HEK293 (cell line): ENCODE results near the gene CADPS2.

Experiments used
- CTCF ChIA-PET: fragments of 350-600 bp; formaldehyde crosslinking; extraction: SDS; loops from one replicate; lab custom pipeline; 2021; ENCODE audit warnings: antibody characterized with exemption; lab: Yijun Ruan, JAX
- POLR2A ChIA-PET: fragments of 300-600 bp; formaldehyde crosslinking; extraction: SDS; loops from one replicate; lab custom pipeline; 2020; ENCODE audit warnings: antibody characterized with exemption, inconsistent platforms; lab: Yijun Ruan, JAX
- H3K27ac ChIP-seq: fragments of 200-500 bp; sonication (Bioruptor generic); 2 replicates; pipeline ENCODE4 v1.5.1; 2014; ENCODE audit warnings: low read depth, low read length, control low read depth, inconsistent platforms; ENCODE audit errors: extremely low read depth
- H3K36me3 ChIP-seq, 2 experiments: fragments of 200-500 bp in 1 of 2; sonication (Bioruptor generic) in 1 of 2; 1 replicate in 1 of 2; 2 replicates in 1 of 2; pipeline ENCODE4 v1.5.1; 2014 to 2017; ENCODE audit warnings: inconsistent platforms in 2 of 2, low read length in 2 of 2; ENCODE audit not compliant: control insufficient read depth in 2 of 2, insufficient read depth in 1 of 2
- H3K4me1 ChIP-seq: fragments of 200-500 bp; sonication (Bioruptor generic); 2 replicates; pipeline ENCODE4 v1.5.1; 2014; ENCODE audit warnings: mild to moderate bottlenecking, low read length, inconsistent platforms; ENCODE audit not compliant: control insufficient read depth, insufficient read depth
- H3K4me3 ChIP-seq: 2 replicates; pipeline ENCODE4 v1.5.1; 2011; ENCODE audit warnings: low read depth, mild to moderate bottlenecking, control low read depth, low read length, moderate library complexity
- H3K9me3 ChIP-seq: fragments of 200-500 bp; sonication (Bioruptor generic); 2 replicates; pipeline ENCODE4 v1.5.1; 2014; ENCODE audit warnings: low read depth, low read length, inconsistent platforms; ENCODE audit not compliant: control insufficient read depth, insufficient read depth
- KLF1 ChIP-seq: fragments of 450-650 bp; formaldehyde crosslinking; IDR thresholded peaks from 2 replicates; pipeline ENCODE4 v1.5.1; 2016; ENCODE audit warnings: missing biosample characterization, missing genetic modification characterization
- RBAK ChIP-seq: fragments of 450-650 bp; formaldehyde crosslinking; IDR thresholded peaks from 2 replicates; pipeline ENCODE4 v1.5.1; 2016; ENCODE audit warnings: missing biosample characterization, missing genetic modification characterization
- REPIN1 ChIP-seq: fragments of 450-650 bp; formaldehyde crosslinking; IDR thresholded peaks from 2 replicates; pipeline ENCODE4 v1.5.1; 2017; ENCODE audit warnings: missing biosample characterization, missing genetic modification characterization, low read depth
- SCRT2 ChIP-seq: fragments of 450-650 bp; formaldehyde crosslinking; IDR thresholded peaks from 2 replicates; pipeline ENCODE4 v1.5.1; 2016; ENCODE audit warnings: missing biosample characterization, missing genetic modification characterization
- SP7 ChIP-seq: fragments of 450-650 bp; formaldehyde crosslinking; IDR thresholded peaks from 2 replicates; pipeline ENCODE4 v1.5.1; 2016; ENCODE audit warnings: missing biosample characterization, missing genetic modification characterization
- ZIC2 ChIP-seq: fragments of 450-650 bp; formaldehyde crosslinking; IDR thresholded peaks from 2 replicates; pipeline ENCODE4 v1.5.1; 2016; ENCODE audit warnings: missing biosample characterization, missing genetic modification characterization
- ZNF146 ChIP-seq: fragments of 450-650 bp; formaldehyde crosslinking; IDR thresholded peaks from 2 replicates; pipeline ENCODE4 v1.5.1; 2016; ENCODE audit warnings: missing biosample characterization, missing genetic modification characterization
- ZNF239 ChIP-seq: fragments of 450-650 bp; formaldehyde crosslinking; IDR thresholded peaks from 2 replicates; pipeline ENCODE4 v1.5.1; 2016; ENCODE audit warnings: missing biosample characterization, missing genetic modification characterization
- ZNF473 ChIP-seq: fragments of 450-650 bp; formaldehyde crosslinking; IDR thresholded peaks from 2 replicates; pipeline ENCODE4 v1.5.1; 2017; ENCODE audit warnings: missing biosample characterization, missing genetic modification characterization
- ZNF530 ChIP-seq: fragments of 450-650 bp; formaldehyde crosslinking; IDR thresholded peaks from 2 replicates; pipeline ENCODE4 v1.5.1; 2016; ENCODE audit warnings: low read depth, missing biosample characterization, missing genetic modification characterization
- ZNF560 ChIP-seq: fragments of 450-650 bp; formaldehyde crosslinking; IDR thresholded peaks from 2 replicates; pipeline ENCODE4 v1.5.1; 2017; ENCODE audit warnings: missing biosample characterization, missing genetic modification characterization, borderline replicate concordance
- ZNF670 ChIP-seq: fragments of 450-650 bp; formaldehyde crosslinking; IDR thresholded peaks from 2 replicates; pipeline ENCODE4 v1.5.1; 2016; ENCODE audit warnings: missing biosample characterization, missing genetic modification characterization, low read depth
- ZNF707 ChIP-seq: fragments of 450-650 bp; formaldehyde crosslinking; IDR thresholded peaks from 2 replicates; pipeline ENCODE4 v1.5.1; 2016; ENCODE audit warnings: missing biosample characterization, missing genetic modification characterization
- TF ChIP-seq, protein P1 (sequence below): fragments of 450-650 bp; IDR thresholded peaks from 2 replicates; pipeline ENCODE4 v1.5.1; 2018; ENCODE audit warnings: missing biosample characterization, mild to moderate bottlenecking, missing genetic modification characterization
- TF ChIP-seq, protein P2 (sequence below): fragments of 450-650 bp; formaldehyde crosslinking; IDR thresholded peaks from 2 replicates; pipeline ENCODE4 v1.5.1; 2016; ENCODE audit warnings: missing biosample characterization, missing genetic modification characterization
- TF ChIP-seq, protein P3 (sequence below): fragments of 450-650 bp; formaldehyde crosslinking; IDR thresholded peaks from 2 replicates; pipeline ENCODE4 v1.5.1; 2017; ENCODE audit warnings: missing biosample characterization, missing genetic modification characterization
- TF ChIP-seq, protein P4 (sequence below): fragments of 450-650 bp; formaldehyde crosslinking; IDR thresholded peaks from 2 replicates; pipeline ENCODE4 v1.5.1; 2016; ENCODE audit warnings: missing biosample characterization, missing genetic modification characterization
- TF ChIP-seq, protein P5 (sequence below): fragments of 450-650 bp; formaldehyde crosslinking; conservative IDR thresholded peaks from 2 replicates; pipeline ENCODE4 v1.5.1; 2016; ENCODE audit warnings: low read depth, missing biosample characterization, missing genetic modification characterization

CADPS2 gene

DNA sequence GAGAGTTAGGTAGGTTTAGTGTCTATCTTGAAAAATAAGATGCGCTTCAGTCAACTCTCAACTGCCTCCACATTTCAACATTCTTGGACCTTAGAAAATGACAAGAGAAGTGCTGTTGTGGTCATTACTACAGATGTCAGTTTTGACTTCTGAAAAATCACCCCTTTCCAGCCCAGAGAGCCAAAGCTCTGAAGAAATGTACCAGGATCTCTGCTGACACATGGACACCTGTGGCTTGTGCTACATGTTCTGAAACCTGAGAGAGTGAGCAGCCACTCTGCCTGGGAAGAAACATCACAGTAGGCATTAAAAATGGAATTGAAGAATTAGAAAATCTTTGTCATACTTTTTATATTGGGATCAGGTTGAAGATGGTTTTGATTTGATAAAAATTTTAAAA lies 545.8 kb downstream of the CADPS2 start:
- no peak overlapping the region for H3K27ac ChIP-seq
- H3K36me3 ChIP-seq: no peaks in the 10 kb centered on the region
- POLR2A ChIA-PET: no interaction called here
- H3K4me3 ChIP-seq: no peak overlapping the region
- H3K4me1 ChIP-seq: no peaks in the 10 kb centered on the region
- no peaks in the 10 kb centered on the region for H3K9me3 ChIP-seq
- CTCF ChIA-PET: interaction anchor here (1.1 kb wide), 1 partner anchor 10 kb away, joined by 3 read pairs; no protein-coding TSS in a partner anchor
- TF ChIP-seq, protein P1, sequence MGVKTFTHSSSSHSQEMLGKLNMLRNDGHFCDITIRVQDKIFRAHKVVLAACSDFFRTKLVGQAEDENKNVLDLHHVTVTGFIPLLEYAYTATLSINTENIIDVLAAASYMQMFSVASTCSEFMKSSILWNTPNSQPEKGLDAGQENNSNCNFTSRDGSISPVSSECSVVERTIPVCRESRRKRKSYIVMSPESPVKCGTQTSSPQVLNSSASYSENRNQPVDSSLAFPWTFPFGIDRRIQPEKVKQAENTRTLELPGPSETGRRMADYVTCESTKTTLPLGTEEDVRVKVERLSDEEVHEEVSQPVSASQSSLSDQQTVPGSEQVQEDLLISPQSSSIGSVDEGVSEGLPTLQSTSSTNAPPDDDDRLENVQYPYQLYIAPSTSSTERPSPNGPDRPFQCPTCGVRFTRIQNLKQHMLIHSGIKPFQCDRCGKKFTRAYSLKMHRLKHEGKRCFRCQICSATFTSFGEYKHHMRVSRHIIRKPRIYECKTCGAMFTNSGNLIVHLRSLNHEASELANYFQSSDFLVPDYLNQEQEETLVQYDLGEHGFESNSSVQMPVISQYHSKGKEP (tag by site-specific recombination): no peak
- TF ChIP-seq SCRT2 (tag by site-specific recombination): peak; percentile 70

DNA sequence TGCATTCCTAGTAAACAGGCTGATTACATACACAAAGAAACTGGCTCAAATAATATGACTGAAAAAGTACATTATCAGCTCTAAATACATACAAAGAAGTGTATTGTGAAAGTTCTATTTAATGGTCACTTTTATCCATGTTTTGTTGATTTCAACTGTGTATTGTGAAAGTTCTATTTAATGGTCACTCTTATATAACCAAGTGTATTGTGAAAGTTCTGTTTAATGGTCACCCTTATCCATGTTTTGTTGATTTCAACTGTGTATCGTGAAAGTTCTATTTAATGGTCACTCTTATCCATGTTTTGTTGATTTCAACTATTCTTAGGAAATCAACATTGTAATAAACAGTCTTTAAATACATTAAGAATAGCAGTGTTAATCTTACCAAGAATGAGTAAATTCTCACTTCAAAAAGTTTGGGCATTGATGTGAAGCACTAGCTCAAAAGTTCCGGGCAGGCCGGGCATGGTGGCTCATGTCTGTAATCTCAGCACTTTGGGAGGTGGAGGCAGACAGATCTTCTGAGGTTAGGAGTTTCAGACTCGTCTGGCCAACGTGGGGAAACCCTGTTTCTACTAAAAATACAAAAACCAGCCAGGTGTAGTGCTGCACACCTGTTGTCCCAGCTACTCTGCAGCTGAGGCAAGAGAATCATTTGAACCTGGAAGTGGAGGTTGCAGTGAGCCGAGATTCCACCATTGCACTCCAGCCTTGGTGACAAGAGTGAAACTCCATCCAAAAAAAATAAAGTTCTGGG lies 546.9 kb downstream of the CADPS2 start:
- Histone ChIP-seq H3K9me3 (no peaks in the 10 kb centered on the region), H3K27ac (no peak overlapping the region), H3K4me3 (no peak overlapping the region), H3K36me3 (no peaks in the 10 kb centered on the region), H3K4me1 (no peaks in the 10 kb centered on the region)
- POLR2A ChIA-PET: no interaction called here
- TF ChIP-seq REPIN1 (tag by site-specific recombination) (no peak), ZNF473 (tag by site-specific recombination) (no peak), ZNF560 (tag by site-specific recombination) (no peak), ZNF707 (tag by site-specific recombination) (no peak), SP7 (tag by site-specific recombination) (no peak), KLF1 (tag by site-specific recombination) (no peak), ZNF530 (tag by site-specific recombination) (no peak), ZNF146 (no peak), ZIC2 (tag by site-specific recombination) (no peak)
- TF ChIP-seq, protein P2, sequence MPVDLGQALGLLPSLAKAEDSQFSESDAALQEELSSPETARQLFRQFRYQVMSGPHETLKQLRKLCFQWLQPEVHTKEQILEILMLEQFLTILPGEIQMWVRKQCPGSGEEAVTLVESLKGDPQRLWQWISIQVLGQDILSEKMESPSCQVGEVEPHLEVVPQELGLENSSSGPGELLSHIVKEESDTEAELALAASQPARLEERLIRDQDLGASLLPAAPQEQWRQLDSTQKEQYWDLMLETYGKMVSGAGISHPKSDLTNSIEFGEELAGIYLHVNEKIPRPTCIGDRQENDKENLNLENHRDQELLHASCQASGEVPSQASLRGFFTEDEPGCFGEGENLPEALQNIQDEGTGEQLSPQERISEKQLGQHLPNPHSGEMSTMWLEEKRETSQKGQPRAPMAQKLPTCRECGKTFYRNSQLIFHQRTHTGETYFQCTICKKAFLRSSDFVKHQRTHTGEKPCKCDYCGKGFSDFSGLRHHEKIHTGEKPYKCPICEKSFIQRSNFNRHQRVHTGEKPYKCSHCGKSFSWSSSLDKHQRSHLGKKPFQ: no peak
- CTCF ChIA-PET: no interaction called here

DNA sequence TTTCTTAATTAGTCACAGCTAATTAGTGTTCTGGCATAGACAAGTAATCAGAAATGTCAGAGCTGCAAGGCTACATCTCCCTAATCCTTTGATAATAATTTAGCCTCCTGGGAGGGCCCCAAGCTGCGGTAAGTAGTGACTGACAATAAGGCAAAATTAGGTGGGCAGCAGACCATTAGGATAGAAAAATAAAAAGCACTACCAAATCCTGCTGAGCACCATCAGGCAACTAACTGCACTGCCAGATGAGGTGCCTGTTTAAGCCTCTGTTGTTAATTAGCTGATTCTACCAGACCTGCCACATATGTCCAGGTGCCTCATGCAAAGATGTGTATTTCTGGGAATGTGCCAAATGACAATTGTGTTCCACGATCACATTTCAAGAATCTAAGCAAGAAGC lies 549.2 kb downstream of the CADPS2 start:
- POLR2A ChIA-PET: no interaction called here
- CTCF ChIA-PET: no interaction called here
- H3K9me3 ChIP-seq: no peaks in the 10 kb centered on the region
- no peak overlapping the region for H3K27ac ChIP-seq
- no peaks in the 10 kb centered on the region for H3K4me1 ChIP-seq
- no peaks in the 10 kb centered on the region for H3K36me3 ChIP-seq
- no peak overlapping the region for H3K4me3 ChIP-seq
- TF ChIP-seq, protein P2: no peak
- TF ChIP-seq ZNF239 (tag by site-specific recombination): no peak
- TF ChIP-seq, protein P3, sequence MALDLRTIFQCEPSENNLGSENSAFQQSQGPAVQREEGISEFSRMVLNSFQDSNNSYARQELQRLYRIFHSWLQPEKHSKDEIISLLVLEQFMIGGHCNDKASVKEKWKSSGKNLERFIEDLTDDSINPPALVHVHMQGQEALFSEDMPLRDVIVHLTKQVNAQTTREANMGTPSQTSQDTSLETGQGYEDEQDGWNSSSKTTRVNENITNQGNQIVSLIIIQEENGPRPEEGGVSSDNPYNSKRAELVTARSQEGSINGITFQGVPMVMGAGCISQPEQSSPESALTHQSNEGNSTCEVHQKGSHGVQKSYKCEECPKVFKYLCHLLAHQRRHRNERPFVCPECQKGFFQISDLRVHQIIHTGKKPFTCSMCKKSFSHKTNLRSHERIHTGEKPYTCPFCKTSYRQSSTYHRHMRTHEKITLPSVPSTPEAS (tag by site-specific recombination): no peak
- TF ChIP-seq, protein P4, sequence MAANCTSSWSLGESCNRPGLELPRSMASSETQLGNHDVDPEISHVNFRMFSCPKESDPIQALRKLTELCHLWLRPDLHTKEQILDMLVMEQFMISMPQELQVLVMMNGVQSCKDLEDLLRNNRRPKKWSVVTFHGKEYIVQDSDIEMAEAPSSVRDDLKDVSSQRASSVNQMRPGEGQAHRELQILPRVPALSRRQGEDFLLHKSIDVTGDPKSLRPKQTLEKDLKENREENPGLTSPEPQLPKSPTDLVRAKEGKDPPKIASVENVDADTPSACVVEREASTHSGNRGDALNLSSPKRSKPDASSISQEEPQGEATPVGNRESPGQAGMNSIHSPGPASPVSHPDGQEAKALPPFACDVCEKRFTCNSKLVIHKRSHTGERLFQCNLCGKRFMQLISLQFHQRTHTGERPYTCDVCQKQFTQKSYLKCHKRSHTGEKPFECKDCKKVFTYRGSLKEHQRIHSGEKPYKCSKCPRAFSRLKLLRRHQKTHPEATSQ (tag by site-specific recombination): no peak
- TF ChIP-seq ZNF670 (tag by site-specific recombination): no peak
- no peak for TF ChIP-seq RBAK (tag by site-specific recombination)
- TF ChIP-seq, protein P5, sequence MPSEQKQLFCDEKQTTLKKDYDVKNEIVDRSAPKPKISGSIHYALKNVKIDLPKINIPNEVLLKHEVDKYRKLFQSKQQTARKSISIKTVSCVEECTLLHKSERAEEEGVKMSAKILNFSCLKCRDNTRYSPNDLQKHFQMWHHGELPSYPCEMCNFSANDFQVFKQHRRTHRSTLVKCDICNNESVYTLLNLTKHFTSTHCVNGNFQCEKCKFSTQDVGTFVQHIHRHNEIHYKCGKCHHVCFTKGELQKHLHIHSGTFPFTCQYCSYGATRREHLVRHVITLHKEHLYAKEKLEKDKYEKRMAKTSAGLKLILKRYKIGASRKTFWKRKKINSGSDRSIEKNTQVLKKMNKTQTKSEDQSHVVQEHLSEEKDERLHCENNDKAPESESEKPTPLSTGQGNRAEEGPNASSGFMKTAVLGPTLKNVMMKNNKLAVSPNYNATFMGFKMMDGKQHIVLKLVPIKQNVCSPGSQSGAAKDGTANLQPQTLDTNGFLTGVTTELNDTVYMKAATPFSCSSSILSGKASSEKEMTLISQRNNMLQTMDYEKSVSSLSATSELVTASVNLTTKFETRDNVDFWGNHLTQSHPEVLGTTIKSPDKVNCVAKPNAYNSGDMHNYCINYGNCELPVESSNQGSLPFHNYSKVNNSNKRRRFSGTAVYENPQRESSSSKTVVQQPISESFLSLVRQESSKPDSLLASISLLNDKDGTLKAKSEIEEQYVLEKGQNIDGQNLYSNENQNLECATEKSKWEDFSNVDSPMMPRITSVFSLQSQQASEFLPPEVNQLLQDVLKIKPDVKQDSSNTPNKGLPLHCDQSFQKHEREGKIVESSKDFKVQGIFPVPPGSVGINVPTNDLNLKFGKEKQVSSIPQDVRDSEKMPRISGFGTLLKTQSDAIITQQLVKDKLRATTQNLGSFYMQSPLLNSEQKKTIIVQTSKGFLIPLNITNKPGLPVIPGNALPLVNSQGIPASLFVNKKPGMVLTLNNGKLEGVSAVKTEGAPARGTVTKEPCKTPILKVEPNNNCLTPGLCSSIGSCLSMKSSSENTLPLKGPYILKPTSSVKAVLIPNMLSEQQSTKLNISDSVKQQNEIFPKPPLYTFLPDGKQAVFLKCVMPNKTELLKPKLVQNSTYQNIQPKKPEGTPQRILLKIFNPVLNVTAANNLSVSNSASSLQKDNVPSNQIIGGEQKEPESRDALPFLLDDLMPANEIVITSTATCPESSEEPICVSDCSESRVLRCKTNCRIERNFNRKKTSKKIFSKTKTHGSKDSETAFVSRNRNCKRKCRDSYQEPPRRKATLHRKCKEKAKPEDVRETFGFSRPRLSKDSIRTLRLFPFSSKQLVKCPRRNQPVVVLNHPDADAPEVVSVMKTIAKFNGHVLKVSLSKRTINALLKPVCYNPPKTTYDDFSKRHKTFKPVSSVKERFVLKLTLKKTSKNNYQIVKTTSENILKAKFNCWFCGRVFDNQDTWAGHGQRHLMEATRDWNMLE (tag by site-specific recombination): no peak
